VCaP (cell line): ENCODE data around the gene BLZF1.

Experiments used
- H3K27ac ChIP-seq: fragments of 450-650 bp; 2 replicates; pipeline ENCODE4 v1.5.1; 2017
- TF ChIP-seq, protein P1 (sequence below): fragments of 450-650 bp; conservative IDR thresholded peaks from 2 replicates; pipeline ENCODE4 v1.5.1; 2017; ENCODE audit warnings: mild to moderate bottlenecking, moderate library complexity

Gene BLZF1

DNA sequence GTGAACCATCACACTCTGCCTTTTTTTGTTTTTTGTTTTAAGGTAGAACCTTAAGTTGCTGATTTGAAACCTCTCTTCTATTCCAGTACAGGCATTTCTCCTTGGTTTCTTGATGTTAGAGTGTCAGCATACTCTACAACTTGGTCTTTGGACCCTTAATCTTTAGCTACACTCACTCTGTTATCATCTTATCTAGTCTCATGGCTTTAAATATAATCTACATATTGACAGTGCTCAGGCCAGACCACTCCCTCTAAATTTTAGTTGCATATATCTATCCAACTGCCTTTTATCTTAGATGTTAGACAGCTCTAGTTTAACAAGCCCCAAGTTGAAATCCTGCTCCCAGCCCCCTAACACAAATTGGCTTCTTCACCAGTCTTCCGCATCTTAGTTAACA is 22.5 kb upstream of the BLZF1 start:
- no peak overlapping the region for H3K27ac ChIP-seq
- TF ChIP-seq, protein P1, sequence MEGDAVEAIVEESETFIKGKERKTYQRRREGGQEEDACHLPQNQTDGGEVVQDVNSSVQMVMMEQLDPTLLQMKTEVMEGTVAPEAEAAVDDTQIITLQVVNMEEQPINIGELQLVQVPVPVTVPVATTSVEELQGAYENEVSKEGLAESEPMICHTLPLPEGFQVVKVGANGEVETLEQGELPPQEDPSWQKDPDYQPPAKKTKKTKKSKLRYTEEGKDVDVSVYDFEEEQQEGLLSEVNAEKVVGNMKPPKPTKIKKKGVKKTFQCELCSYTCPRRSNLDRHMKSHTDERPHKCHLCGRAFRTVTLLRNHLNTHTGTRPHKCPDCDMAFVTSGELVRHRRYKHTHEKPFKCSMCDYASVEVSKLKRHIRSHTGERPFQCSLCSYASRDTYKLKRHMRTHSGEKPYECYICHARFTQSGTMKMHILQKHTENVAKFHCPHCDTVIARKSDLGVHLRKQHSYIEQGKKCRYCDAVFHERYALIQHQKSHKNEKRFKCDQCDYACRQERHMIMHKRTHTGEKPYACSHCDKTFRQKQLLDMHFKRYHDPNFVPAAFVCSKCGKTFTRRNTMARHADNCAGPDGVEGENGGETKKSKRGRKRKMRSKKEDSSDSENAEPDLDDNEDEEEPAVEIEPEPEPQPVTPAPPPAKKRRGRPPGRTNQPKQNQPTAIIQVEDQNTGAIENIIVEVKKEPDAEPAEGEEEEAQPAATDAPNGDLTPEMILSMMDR: no peak

GRCh38 chr1:169346036-169346589 is 21.9 kb upstream of the BLZF1 start:
- TF ChIP-seq, protein P1: no peak
- H3K27ac ChIP-seq: no peak overlapping the region

DNA sequence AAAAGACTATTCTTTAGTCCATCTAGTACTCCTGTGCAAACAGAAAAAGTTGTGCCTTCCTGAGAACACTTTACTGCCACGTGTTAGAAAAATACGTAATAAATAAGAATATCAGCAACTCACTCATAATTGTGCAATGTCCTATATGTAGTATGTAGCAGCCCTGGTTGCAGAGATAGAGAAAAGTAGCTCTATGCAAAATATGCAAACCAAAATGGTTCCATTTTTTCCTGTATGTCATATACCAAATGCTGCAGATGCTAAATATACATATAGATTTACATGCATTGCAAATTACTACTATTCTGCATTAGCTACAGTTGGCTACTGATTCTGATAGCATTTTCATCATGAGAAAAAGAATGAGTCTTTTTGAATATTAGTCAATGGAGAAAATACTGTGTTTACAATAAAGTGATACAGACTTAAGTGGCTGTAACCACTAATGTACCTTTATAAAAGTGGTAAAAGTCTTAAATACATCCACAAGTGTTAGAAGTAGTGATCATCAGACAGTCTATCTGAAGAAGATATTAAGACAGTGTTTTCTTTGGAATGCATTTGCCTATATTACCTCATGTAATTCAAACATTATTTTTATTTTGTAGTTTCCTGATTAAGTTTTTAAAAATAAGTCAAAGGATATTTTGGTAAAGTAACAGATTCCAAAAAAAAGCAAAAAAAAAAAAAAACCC is 20.2 kb upstream of the BLZF1 start:
- TF ChIP-seq, protein P1: no peak
- H3K27ac ChIP-seq: no peak overlapping the region

DNA sequence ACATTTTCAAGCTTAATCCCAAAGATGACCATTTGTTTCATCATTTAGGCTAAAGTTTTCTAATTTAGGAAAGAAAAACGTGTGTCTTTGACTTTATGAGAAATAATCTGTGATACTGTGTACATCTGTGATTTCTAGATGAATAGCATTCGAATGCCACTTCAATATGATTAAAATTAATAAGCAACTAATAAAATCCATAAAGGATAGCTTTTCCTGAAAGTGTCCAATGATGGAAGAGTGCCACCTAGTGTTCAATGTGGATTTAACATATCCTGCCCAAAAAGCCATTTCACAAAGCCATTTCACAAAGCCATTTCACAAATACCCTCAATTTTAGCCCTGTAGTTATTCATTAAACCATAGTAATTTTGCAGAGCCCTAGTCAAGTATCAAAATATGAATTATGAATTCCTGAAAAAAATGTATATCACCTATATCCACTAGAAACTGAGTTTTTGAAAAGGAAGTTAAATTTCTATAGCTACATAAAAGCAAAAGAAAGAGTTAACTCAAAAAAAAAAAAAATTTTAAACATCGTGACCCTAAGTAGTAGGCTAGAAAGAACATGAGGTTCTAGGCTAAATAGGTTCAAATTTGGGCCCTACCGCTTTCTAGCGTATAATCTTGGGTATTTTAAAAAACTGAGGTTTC is 19.5 kb upstream of the BLZF1 start:
- no peak overlapping the region for H3K27ac ChIP-seq
- TF ChIP-seq, protein P1: peak; percentile 85

- TF ChIP-seq, protein P1: no peak
- H3K27ac ChIP-seq: no peak overlapping the region
Measured at GRCh38 chr1:169360415-169360814, 7.6 kb upstream of the BLZF1 start.

GRCh38 chr1:169361281-169361680 is 6.7 kb upstream of the BLZF1 start:
- TF ChIP-seq, protein P1: no peak
- H3K27ac ChIP-seq: no peak overlapping the region

GRCh38 chr1:169363046-169363730 is 4.8 kb upstream of the BLZF1 start:
- no peak overlapping the region for H3K27ac ChIP-seq
- TF ChIP-seq, protein P1: no peak
